SK-N-SH (cell line): ENCODE results near the gene DNAJB11.

ENCODE experiments used
- CTCF ChIP-seq: fragments of 200-600 bp; sonication (generic); IDR thresholded peaks from 2 replicates; pipeline ENCODE4 v1.6.1; 2017; ENCODE audit warnings: antibody characterized with exemption, mild to moderate bottlenecking, moderate library complexity
- EP300 ChIP-seq, 2 experiments: IDR thresholded peaks; 2 replicates each; pipeline versions ENCODE4 v1.4.0 to v1.6.1; 2012; ENCODE audit warnings: borderline replicate concordance in 1 of 2, low read depth in 1 of 2, low read length in 1 of 2
- EZH2phosphoT487 ChIP-seq: fragments of 200-600 bp; sonication (generic); IDR thresholded peaks from 2 replicates; pipeline ENCODE4 v1.6.1; 2017; ENCODE audit warnings: low read depth, mixed run types, mild to moderate bottlenecking, antibody characterized with exemption, moderate library complexity, borderline replicate concordance
- FOXM1 ChIP-seq: IDR thresholded peaks from 2 replicates; pipeline ENCODE4 v1.4.0; 2012; ENCODE audit warnings: low read depth, mild to moderate bottlenecking
- GABPA ChIP-seq: IDR thresholded peaks from 2 replicates; pipeline ENCODE4 v1.4.0; 2012; ENCODE audit warnings: low read depth, mild to moderate bottlenecking
- POLR2AphosphoS5 ChIP-seq: IDR thresholded peaks from 2 replicates; pipeline ENCODE4 v1.6.1; 2012; ENCODE audit warnings: low read depth, low read length
- SIN3A ChIP-seq: IDR thresholded peaks from 2 replicates; pipeline ENCODE4 v1.6.1; 2012; ENCODE audit warnings: low read depth, mild to moderate bottlenecking, low read length, moderate library complexity, borderline replicate concordance
- TAF1 ChIP-seq: IDR thresholded peaks from 2 replicates; pipeline ENCODE4 v1.6.1; 2012; ENCODE audit warnings: low read depth, mild to moderate bottlenecking, low read length, moderate library complexity, borderline replicate concordance
- TCF12 ChIP-seq: IDR thresholded peaks from 2 replicates; pipeline ENCODE4 v1.4.0; 2012
- USF1 ChIP-seq: IDR thresholded peaks from 2 replicates; pipeline ENCODE4 v1.4.0; 2012; ENCODE audit warnings: low read depth, borderline replicate concordance
- YY1 ChIP-seq: IDR thresholded peaks from 2 replicates; pipeline ENCODE4 v1.4.0; 2012; ENCODE audit warnings: low read depth, mild to moderate bottlenecking
- TF ChIP-seq, protein P1 (sequence below): IDR thresholded peaks from 2 replicates; pipeline ENCODE4 v1.4.0; 2012; ENCODE audit warnings: low read depth, borderline replicate concordance

GRCh38 chr3:186551387-186551786 lies 19.1 kb upstream of the DNAJB11 start:
- TF ChIP-seq CTCF (no peak), TAF1 (no peak), EZH2phosphoT487 (no peak), POLR2AphosphoS5 (no peak), USF1 (no peak), FOXM1 (no peak), SIN3A (no peak), GABPA (no peak), YY1 (no peak), TCF12 (no peak), EP300 (IDR thresholded peaks at IDR 0.05; ENCODE audit: borderline replicate concordance in 1 of 2, low read depth in 1 of 2, low read length in 1 of 2) (no peak)
- TF ChIP-seq, protein P1, sequence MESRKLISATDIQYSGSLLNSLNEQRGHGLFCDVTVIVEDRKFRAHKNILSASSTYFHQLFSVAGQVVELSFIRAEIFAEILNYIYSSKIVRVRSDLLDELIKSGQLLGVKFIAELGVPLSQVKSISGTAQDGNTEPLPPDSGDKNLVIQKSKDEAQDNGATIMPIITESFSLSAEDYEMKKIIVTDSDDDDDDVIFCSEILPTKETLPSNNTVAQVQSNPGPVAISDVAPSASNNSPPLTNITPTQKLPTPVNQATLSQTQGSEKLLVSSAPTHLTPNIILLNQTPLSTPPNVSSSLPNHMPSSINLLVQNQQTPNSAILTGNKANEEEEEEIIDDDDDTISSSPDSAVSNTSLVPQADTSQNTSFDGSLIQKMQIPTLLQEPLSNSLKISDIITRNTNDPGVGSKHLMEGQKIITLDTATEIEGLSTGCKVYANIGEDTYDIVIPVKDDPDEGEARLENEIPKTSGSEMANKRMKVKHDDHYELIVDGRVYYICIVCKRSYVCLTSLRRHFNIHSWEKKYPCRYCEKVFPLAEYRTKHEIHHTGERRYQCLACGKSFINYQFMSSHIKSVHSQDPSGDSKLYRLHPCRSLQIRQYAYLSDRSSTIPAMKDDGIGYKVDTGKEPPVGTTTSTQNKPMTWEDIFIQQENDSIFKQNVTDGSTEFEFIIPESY: no peak
